Fibroblast of lung (primary cell): ENCODE data around the gene STEAP1B. TPM values are rescaled to one million over a fixed set of nuclear protein-coding genes. Genes with fewer than 3 reads are reported as not detected.
"Not testable (repeated sequence)": the region's sequence is repeated elsewhere in the genome, so short reads cannot be mapped to it uniquely, and the experiment has no call there.

Experiments
- DNase-seq, 2 donors: peaks; one replicate each; pipeline versions ENCODE4 v3.0.0 to v3.0.0-alpha.2; 2010; ENCODE audit warnings: low read depth in 2 of 2
- H2AFZ ChIP-seq: 2 replicates; pipeline ENCODE4 v1.5.1; 2012; ENCODE audit warnings: low read length, control low read depth, inconsistent platforms
- H3K27ac ChIP-seq: 2 replicates; pipeline ENCODE4 v1.5.1; 2011; ENCODE audit warnings: low read length, control low read depth; ENCODE audit not compliant: insufficient read depth
- H3K27me3 ChIP-seq: 2 replicates; pipeline ENCODE4 v1.5.1; 2011; ENCODE audit warnings: mild to moderate bottlenecking, low read length; ENCODE audit not compliant: control insufficient read depth, insufficient read depth
- H3K36me3 ChIP-seq: 2 replicates; pipeline ENCODE4 v1.5.1; 2011; ENCODE audit warnings: low read length; ENCODE audit not compliant: control insufficient read depth, insufficient read depth
- H3K4me1 ChIP-seq: 2 replicates; pipeline ENCODE4 v1.5.1; 2011; ENCODE audit warnings: low read length; ENCODE audit not compliant: control insufficient read depth, insufficient read depth; ENCODE audit errors: extremely low read depth
- H3K4me2 ChIP-seq: 2 replicates; pipeline ENCODE4 v1.5.1; 2011; ENCODE audit warnings: low read length, control low read depth; ENCODE audit not compliant: insufficient read depth; ENCODE audit errors: extremely low read depth
- H3K4me3 ChIP-seq, 4 experiments: fragments of 200-600 bp in 1 of 4; sonication (generic) in 1 of 4; replicated peaks in 1 of 4; 2 replicates each; pipeline ENCODE4 v1.5.1; 2011 to 2016; ENCODE audit warnings: low read length in 4 of 4, low read depth in 3 of 4, mild to moderate bottlenecking in 3 of 4, control low read depth in 2 of 4, inconsistent platforms in 1 of 4, mixed read lengths in 1 of 4; ENCODE audit not compliant: insufficient read depth in 1 of 4; ENCODE audit errors: control extremely low read depth in 1 of 4
- H3K79me2 ChIP-seq: 2 replicates; pipeline ENCODE4 v1.5.1; 2012; ENCODE audit warnings: mild to moderate bottlenecking, low read length, inconsistent platforms; ENCODE audit not compliant: control insufficient read depth, insufficient read depth
- H3K9ac ChIP-seq: 2 replicates; pipeline ENCODE4 v1.5.1; 2011; ENCODE audit warnings: mild to moderate bottlenecking, low read length, control low read depth; ENCODE audit not compliant: insufficient read depth
- H3K9me3 ChIP-seq: 2 replicates; pipeline ENCODE4 v1.5.1; 2012; ENCODE audit warnings: low read depth, low read length; ENCODE audit not compliant: control insufficient read depth, insufficient read depth
- H4K20me1 ChIP-seq: 2 replicates; pipeline ENCODE4 v1.5.1; 2011; ENCODE audit warnings: low read length; ENCODE audit not compliant: control insufficient read depth, insufficient read depth; ENCODE audit errors: extremely low read depth
- EZH2 ChIP-seq: IDR thresholded peaks from 2 replicates; pipeline ENCODE4 v1.5.1; 2012; ENCODE audit warnings: low read length, control low read depth, mild to moderate bottlenecking; ENCODE audit errors: missing control alignments
- polyA plus RNA-seq, 2 donors: library from polyadenylated mRNA; depleted of rRNA in 1 of 2; stranded (reverse) in 1 of 2; unstranded in 1 of 2; fragments of >200 nt; gene quantifications; 2 replicates each; pipeline ENCODE4 v1.2.1, GENCODE V29; 2011 to 2012; ENCODE audit warnings: missing spikeins in 1 of 2
- total RNA-seq: library from RNA; depleted of rRNA; stranded (reverse); fragments of >200 nt; gene quantifications from 2 replicates; pipeline ENCODE4 v1.2.1, GENCODE V29; 2014
- TF ChIP-seq, protein P1 (sequence below), 2 donors: IDR thresholded peaks in 1 of 2; conservative IDR thresholded peaks in 1 of 2; 1 replicate in 1 of 2; 2 replicates in 1 of 2; pipeline ENCODE4 v1.5.1; 2011 to 2012; ENCODE audit warnings: low read length in 2 of 2, control low read depth in 1 of 2, inconsistent platforms in 1 of 2, low read depth in 1 of 2, mild to moderate bottlenecking in 1 of 2

The STEAP1B gene
- total and polyA plus RNA-seq, 2 donors (not counting 1 experiment from before 2014, with no cell fraction given): 11.4 to 14.7 TPM

DNA sequence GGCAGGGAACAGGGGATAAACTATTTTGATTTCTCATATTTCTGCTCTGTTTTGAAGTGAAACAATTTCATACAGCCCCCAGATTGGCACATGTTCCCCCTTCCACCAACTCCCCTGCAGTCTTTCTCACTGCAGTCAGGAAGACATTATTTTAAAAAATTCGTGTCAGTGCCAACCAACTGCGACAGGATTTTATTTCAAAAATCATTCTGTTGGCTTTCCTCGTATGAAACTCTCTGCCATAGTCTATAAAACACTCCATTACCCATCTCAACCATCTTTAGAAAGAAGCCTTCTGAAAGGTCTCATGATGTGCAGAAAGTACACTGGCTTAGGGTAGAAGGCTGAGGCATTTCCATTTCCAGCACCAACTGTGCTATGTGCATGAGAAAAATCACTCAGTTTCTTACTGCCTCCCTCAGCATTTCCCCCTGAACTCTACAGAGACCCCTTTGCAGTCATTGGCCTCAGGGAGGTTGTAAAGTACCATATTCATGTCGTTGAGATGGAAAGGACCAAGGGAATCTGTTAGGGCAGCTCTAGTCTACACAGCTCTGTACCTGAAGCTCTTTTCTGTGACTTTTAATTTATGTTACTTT lies 46.9 kb downstream of the STEAP1B start:
- no peak overlapping the region for H2AFZ ChIP-seq

DNA sequence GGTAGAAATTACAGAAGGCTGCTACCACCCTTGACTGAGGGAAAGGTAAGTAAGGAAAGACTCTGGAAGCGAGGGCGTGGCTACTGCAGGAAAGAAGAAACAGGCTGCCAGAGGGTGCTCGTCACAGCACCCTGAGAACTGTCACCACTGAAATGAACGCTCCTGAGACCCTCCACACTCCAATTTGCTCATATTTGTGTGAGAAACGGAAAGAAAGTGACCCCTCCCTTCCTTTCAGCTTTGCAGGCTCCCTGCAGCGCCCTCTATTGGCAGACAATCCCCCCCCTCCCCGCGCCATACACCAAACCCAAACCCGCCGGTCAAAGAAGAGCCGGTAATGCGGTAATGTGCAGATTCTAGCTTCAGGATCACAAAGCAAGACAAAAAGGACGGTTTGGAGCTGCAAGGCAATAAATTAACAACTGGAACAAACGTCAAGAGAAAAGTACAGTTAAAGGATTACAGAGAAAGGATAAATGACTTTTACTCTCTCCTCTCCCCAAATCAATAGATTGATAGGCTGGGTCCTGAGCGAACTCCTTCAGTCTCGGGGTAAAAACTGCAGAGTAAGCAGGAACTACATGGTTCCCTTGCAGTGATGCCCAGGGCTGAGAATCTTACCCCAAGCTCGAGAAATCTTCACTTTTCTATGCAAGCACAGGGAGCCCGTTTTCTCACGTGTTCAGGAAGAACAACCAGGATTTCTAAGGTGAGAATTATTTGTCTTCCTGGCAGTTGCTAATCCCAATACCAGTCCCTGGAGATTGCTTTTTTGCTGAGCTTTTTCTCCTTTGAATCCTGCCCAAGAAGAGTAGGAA lies 47.6 kb downstream of the STEAP1B start:
- peak overlapping the region; percentile 66 for H2AFZ ChIP-seq

More for the DNA sequence above, 46.9 kb downstream of the STEAP1B start:
- TF ChIP-seq EZH2: no peak
- TF ChIP-seq, protein P1, sequence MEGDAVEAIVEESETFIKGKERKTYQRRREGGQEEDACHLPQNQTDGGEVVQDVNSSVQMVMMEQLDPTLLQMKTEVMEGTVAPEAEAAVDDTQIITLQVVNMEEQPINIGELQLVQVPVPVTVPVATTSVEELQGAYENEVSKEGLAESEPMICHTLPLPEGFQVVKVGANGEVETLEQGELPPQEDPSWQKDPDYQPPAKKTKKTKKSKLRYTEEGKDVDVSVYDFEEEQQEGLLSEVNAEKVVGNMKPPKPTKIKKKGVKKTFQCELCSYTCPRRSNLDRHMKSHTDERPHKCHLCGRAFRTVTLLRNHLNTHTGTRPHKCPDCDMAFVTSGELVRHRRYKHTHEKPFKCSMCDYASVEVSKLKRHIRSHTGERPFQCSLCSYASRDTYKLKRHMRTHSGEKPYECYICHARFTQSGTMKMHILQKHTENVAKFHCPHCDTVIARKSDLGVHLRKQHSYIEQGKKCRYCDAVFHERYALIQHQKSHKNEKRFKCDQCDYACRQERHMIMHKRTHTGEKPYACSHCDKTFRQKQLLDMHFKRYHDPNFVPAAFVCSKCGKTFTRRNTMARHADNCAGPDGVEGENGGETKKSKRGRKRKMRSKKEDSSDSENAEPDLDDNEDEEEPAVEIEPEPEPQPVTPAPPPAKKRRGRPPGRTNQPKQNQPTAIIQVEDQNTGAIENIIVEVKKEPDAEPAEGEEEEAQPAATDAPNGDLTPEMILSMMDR (conservative IDR thresholded peaks at IDR 0.05 in 1 of 2, IDR thresholded peaks at IDR 0.05 in 1 of 2; ENCODE audit: low read depth in 1 of 2, low read length in 2 of 2): no peak
- DNase-seq: no peak
- no peaks in the 10 kb centered on the region for H3K27me3 ChIP-seq
- H3K27ac ChIP-seq: no peak overlapping the region
- no peaks in the 10 kb centered on the region for H4K20me1 ChIP-seq
- no peaks in the 10 kb centered on the region for H3K9me3 ChIP-seq
- H3K9ac ChIP-seq: no peak overlapping the region
- no peaks in the 10 kb centered on the region for H3K36me3 ChIP-seq
- H3K4me1 ChIP-seq: no peaks in the 10 kb centered on the region
- H3K4me3 ChIP-seq: no peak overlapping the region
- no peaks in the 10 kb centered on the region for H3K79me2 ChIP-seq
- no peak overlapping the region for H3K4me2 ChIP-seq

DNA sequence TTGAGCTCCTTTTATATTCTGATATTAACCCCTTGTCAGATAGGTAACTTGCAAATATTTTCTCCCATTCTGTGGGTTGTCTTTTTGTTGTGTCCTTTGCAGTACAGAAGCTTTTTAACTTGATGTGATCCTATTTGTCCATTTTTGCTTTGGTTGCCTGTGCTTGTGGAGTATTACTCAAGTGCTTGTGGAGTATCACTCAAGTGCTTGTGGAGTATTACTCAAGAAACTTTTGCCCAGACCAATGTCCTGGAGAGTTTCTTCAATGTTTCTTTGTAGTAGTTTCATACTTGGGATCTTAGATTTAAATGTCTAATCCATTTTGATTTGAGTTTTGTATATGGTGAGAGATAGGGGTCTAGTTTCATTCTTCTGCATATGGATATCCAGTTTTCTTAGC lies 50.0 kb downstream of the STEAP1B start:
- H3K4me1 ChIP-seq, H4K20me1 ChIP-seq, H3K4me3 ChIP-seq: not testable (repeated sequence)

More for the DNA sequence above, 47.6 kb downstream of the STEAP1B start:
- H3K9me3 ChIP-seq: no peaks in the 10 kb centered on the region
- DNase-seq: peak; percentile 30 to 46
- peak overlapping the region in 2 of 4 experiments; percentile 14 to 46 for H3K4me3 ChIP-seq
- no peak overlapping the region for H3K27ac ChIP-seq
- no peaks in the 10 kb centered on the region for H4K20me1 ChIP-seq
- no peak overlapping the region for H3K9ac ChIP-seq
- H3K4me2 ChIP-seq: peak overlapping the region; percentile 8
- H3K27me3 ChIP-seq: no peaks in the 10 kb centered on the region
- H3K4me1 ChIP-seq: no peaks in the 10 kb centered on the region
- H3K36me3 ChIP-seq: no peaks in the 10 kb centered on the region
- TF ChIP-seq, protein P1 (conservative IDR thresholded peaks at IDR 0.05 in 1 of 2, IDR thresholded peaks at IDR 0.05 in 1 of 2; ENCODE audit: low read depth in 1 of 2, low read length in 2 of 2): peak; percentile 77 to 86
- TF ChIP-seq EZH2: peak; percentile 29
- H3K79me2 ChIP-seq: no peaks in the 10 kb centered on the region

More for the DNA sequence above, 50.0 kb downstream of the STEAP1B start:
- not testable (repeated sequence) for H3K9ac ChIP-seq, H2AFZ ChIP-seq, H3K36me3 ChIP-seq, H3K79me2 ChIP-seq, H3K9me3 ChIP-seq, DNase-seq, H3K4me2 ChIP-seq, H3K27ac ChIP-seq, H3K27me3 ChIP-seq
